ENCODE measurements around the gene AHSP. TPM values are rescaled to one million over a fixed set of nuclear protein-coding genes. Genes with fewer than 3 reads are reported as not detected.

The AHSP gene
- total and polyA plus RNA-seq, 10 of the 15 experiments (the other 5 are each of a cell fraction or from before 2014, with no cell fraction given), result not detected

DNA sequence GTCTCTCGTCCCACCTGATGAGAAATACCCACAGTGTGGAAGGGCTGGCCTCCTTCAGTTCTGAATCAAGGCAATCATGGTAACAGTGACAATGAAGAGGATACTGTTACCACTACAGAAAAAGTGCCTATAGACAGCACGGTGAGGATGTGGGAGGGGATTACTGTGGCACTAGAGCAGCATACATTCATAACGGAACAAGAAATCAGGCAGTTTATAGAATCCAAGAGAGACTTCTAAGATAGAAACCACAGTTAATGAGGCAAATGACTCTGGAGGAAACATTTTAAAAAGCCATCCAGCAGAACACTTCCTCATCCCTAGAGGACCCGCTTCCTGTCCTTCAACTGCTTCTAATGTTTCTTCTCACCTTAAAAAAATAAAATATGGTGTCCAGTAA is 22.2 kb upstream of the AHSP start (continued):
- TF ChIP-seq EED (IDR thresholded peaks at IDR 0.05; ENCODE audit: low read depth) (peak; percentile 76), SRF (IDR thresholded peaks at IDR 0.05; ENCODE audit: low read depth in 2 of 2, low read length in 2 of 2) (no peak), NR2C1 (IDR thresholded peaks at IDR 0.05) (no peak), SUPT20H (IDR thresholded peaks at IDR 0.05; ENCODE audit: borderline replicate concordance, control insufficient read depth, low read depth, low read length) (no peak), EGR1 (IDR thresholded peaks at IDR 0.05; ENCODE audit: borderline replicate concordance in 1 of 2, low read depth in 2 of 2, low read length in 2 of 2) (no peak), MEF2B (IDR thresholded peaks at IDR 0.05; ENCODE audit: partially characterized antibody, poor library complexity, severe bottlenecking) (no peak), FOXK2 (IDR thresholded peaks at IDR 0.05) (no peak), ETV6 (conservative IDR thresholded peaks at IDR 0.05 in 1 of 2, IDR thresholded peaks at IDR 0.05 in 1 of 2; ENCODE audit: borderline replicate concordance in 1 of 2, low read depth in 1 of 2) (peak in 1 of 2 experiments; percentile 96; a peak in 2 of 4 replicates), SREBF1 (IDR thresholded peaks at IDR 0.05; ENCODE audit: low read length) (no peak), MTA2 (IDR thresholded peaks at IDR 0.05; ENCODE audit: low read depth) (peak; percentile 75), ZNF207 (IDR thresholded peaks at IDR 0.05; ENCODE audit: borderline replicate concordance) (no peak), SPI1 (IDR thresholded peaks at IDR 0.05; ENCODE audit: borderline replicate concordance, insufficient read depth, low read depth, low read length) (peak; percentile 65; the same call in 1 of the 2 replicates), DPF2 (IDR thresholded peaks at IDR 0.05) (peak; percentile 60), GABPA (IDR thresholded peaks at IDR 0.05; ENCODE audit: low read depth) (peak; percentile 49; the same call in 1 of the 2 replicates), POLR2AphosphoS2 (IDR thresholded peaks at IDR 0.05; ENCODE audit: low read depth, low read length) (0 out of 2 replicates have a peak, but pooled peaks have one; percentile 34)
- TF ChIP-seq, protein P1, sequence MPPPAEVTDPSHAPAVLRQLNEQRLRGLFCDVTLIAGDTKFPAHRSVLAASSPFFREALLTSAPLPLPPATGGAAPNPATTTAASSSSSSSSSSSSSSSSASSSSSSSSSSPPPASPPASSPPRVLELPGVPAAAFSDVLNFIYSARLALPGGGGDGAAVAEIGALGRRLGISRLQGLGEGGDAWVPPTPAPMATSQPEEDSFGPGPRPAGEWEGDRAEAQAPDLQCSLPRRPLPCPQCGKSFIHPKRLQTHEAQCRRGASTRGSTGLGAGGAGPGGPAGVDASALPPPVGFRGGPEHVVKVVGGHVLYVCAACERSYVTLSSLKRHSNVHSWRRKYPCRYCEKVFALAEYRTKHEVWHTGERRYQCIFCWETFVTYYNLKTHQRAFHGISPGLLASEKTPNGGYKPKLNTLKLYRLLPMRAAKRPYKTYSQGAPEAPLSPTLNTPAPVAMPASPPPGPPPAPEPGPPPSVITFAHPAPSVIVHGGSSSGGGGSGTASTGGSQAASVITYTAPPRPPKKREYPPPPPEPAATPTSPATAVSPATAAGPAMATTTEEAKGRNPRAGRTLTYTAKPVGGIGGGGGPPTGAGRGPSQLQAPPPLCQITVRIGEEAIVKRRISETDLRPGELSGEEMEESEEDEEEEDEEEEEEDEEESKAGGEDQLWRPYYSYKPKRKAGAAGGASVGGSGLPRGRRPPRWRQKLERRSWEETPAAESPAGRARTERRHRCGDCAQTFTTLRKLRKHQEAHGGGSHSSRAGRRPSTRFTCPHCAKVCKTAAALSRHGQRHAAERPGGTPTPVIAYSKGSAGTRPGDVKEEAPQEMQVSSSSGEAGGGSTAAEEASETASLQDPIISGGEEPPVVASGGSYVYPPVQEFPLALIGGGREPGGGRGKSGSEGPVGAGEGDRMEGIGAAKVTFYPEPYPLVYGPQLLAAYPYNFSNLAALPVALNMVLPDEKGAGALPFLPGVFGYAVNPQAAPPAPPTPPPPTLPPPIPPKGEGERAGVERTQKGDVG (CRISPR knock-in tag; IDR thresholded peaks at IDR 0.05), result no peak
- TF ChIP-seq, protein P2, sequence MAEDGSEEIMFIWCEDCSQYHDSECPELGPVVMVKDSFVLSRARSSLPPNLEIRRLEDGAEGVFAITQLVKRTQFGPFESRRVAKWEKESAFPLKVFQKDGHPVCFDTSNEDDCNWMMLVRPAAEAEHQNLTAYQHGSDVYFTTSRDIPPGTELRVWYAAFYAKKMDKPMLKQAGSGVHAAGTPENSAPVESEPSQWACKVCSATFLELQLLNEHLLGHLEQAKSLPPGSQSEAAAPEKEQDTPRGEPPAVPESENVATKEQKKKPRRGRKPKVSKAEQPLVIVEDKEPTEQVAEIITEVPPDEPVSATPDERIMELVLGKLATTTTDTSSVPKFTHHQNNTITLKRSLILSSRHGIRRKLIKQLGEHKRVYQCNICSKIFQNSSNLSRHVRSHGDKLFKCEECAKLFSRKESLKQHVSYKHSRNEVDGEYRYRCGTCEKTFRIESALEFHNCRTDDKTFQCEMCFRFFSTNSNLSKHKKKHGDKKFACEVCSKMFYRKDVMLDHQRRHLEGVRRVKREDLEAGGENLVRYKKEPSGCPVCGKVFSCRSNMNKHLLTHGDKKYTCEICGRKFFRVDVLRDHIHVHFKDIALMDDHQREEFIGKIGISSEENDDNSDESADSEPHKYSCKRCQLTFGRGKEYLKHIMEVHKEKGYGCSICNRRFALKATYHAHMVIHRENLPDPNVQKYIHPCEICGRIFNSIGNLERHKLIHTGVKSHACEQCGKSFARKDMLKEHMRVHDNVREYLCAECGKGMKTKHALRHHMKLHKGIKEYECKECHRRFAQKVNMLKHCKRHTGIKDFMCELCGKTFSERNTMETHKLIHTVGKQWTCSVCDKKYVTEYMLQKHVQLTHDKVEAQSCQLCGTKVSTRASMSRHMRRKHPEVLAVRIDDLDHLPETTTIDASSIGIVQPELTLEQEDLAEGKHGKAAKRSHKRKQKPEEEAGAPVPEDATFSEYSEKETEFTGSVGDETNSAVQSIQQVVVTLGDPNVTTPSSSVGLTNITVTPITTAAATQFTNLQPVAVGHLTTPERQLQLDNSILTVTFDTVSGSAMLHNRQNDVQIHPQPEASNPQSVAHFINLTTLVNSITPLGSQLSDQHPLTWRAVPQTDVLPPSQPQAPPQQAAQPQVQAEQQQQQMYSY (CRISPR knock-in tag; IDR thresholded peaks at IDR 0.05), result no peak
- TF ChIP-seq, protein P3, sequence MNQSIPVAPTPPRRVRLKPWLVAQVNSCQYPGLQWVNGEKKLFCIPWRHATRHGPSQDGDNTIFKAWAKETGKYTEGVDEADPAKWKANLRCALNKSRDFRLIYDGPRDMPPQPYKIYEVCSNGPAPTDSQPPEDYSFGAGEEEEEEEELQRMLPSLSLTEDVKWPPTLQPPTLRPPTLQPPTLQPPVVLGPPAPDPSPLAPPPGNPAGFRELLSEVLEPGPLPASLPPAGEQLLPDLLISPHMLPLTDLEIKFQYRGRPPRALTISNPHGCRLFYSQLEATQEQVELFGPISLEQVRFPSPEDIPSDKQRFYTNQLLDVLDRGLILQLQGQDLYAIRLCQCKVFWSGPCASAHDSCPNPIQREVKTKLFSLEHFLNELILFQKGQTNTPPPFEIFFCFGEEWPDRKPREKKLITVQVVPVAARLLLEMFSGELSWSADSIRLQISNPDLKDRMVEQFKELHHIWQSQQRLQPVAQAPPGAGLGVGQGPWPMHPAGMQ (IDR thresholded peaks at IDR 0.05; ENCODE audit: borderline replicate concordance), result no peak
- TF ChIP-seq, protein P4, sequence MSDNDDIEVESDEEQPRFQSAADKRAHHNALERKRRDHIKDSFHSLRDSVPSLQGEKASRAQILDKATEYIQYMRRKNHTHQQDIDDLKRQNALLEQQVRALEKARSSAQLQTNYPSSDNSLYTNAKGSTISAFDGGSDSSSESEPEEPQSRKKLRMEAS (IDR thresholded peaks at IDR 0.05; ENCODE audit: low read depth, low read length), result no peak
- TF ChIP-seq, protein P5, sequence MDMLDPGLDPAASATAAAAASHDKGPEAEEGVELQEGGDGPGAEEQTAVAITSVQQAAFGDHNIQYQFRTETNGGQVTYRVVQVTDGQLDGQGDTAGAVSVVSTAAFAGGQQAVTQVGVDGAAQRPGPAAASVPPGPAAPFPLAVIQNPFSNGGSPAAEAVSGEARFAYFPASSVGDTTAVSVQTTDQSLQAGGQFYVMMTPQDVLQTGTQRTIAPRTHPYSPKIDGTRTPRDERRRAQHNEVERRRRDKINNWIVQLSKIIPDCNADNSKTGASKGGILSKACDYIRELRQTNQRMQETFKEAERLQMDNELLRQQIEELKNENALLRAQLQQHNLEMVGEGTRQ (IDR thresholded peaks at IDR 0.05; ENCODE audit: borderline replicate concordance, low read depth, low read length), result no peak

All from GM12878 (cell line).